Neural cell (in vitro differentiated cells): Measurements from ENCODE around the gene MAPK4. TPM values are rescaled to one million over a fixed set of nuclear protein-coding genes. Genes with fewer than 3 reads are reported as not detected.

Experiments
- H2AFZ ChIP-seq: fragments of 200-600, 300-800 bp; sonication (generic), shearing (Covaris generic); 2 replicates; pipeline ENCODE4 v1.6.0; 2014; ENCODE audit warnings: low read depth, mild to moderate bottlenecking, antibody characterized with exemption, low read length, moderate library complexity
- H3F3A ChIP-seq: fragments of 200-600 bp; shearing (Covaris generic); 2 replicates; pipeline ENCODE4 v1.6.1; 2016; ENCODE audit warnings: mild to moderate bottlenecking, moderate library complexity, mixed read lengths, antibody characterized with exemption, low read length; ENCODE audit not compliant: insufficient read depth, poor library complexity, severe bottlenecking
- H3K27ac ChIP-seq: fragments of 200-600, 300-800 bp; sonication (generic), shearing (Covaris generic); 2 replicates; pipeline ENCODE4 v1.5.1; 2014; ENCODE audit warnings: mild to moderate bottlenecking, low read length, moderate library complexity
- H3K27me3 ChIP-seq: fragments of 300-800, 200-600 bp; sonication (generic), shearing (Covaris generic); 2 replicates; pipeline ENCODE4 v1.6.0; 2014; ENCODE audit warnings: mild to moderate bottlenecking, low read depth, low read length, moderate library complexity; ENCODE audit not compliant: insufficient read depth
- H3K36me3 ChIP-seq: fragments of 300-800, 200-600 bp; sonication (generic), shearing (Covaris generic); 2 replicates; pipeline ENCODE4 v1.5.1; 2014; ENCODE audit warnings: mild to moderate bottlenecking, antibody characterized with exemption, low read length, moderate library complexity; ENCODE audit not compliant: insufficient read depth
- H3K4me2 ChIP-seq: fragments of 300-800, 200-600 bp; sonication (generic), shearing (Covaris generic); 2 replicates; pipeline ENCODE4 v1.6.0; 2014; ENCODE audit warnings: mild to moderate bottlenecking, low read length
- H3K4me3 ChIP-seq: fragments of 300-800, 200-600 bp; sonication (generic), shearing (Covaris generic); 2 replicates; pipeline ENCODE4 v1.5.1; 2014; ENCODE audit warnings: mild to moderate bottlenecking, low read length, moderate library complexity
- H3K79me2 ChIP-seq: fragments of 200-600 bp; shearing (Covaris generic); replicated peaks from 2 replicates; pipeline ENCODE4 v1.6.0; 2014; ENCODE audit warnings: mild to moderate bottlenecking, low read length, moderate library complexity; ENCODE audit not compliant: insufficient read depth
- H3K9ac ChIP-seq: fragments of 300-800, 200-600 bp; sonication (generic), shearing (Covaris generic); 2 replicates; pipeline ENCODE4 v1.6.1; 2016; ENCODE audit warnings: mild to moderate bottlenecking, low read length, mixed read lengths
- H3K9me2 ChIP-seq: fragments of 200-600 bp; shearing (Covaris generic); 2 replicates; pipeline ENCODE4 v1.6.1; 2016; ENCODE audit warnings: mild to moderate bottlenecking, low read length, mixed read lengths; ENCODE audit not compliant: insufficient read depth
- H3K9me3 ChIP-seq: fragments of 200-600, 300-800 bp; sonication (generic), shearing (Covaris generic); 2 replicates; pipeline ENCODE4 v1.6.1; 2016; ENCODE audit warnings: mild to moderate bottlenecking, mixed run types, low read length, moderate library complexity, mixed read lengths
- H4K20me1 ChIP-seq: fragments of 200-600 bp; shearing (Covaris generic); 2 replicates; pipeline ENCODE4 v1.6.1; 2016; ENCODE audit warnings: mild to moderate bottlenecking, mixed run types; ENCODE audit not compliant: insufficient read depth
- EP300 ChIP-seq: fragments of 450-650 bp; conservative IDR thresholded peaks from 2 replicates; pipeline ENCODE4 v1.6.1; 2014; ENCODE audit warnings: antibody characterized with exemption, mild to moderate bottlenecking, moderate library complexity; ENCODE audit not compliant: poor library complexity, severe bottlenecking
- EZH2 ChIP-seq: fragments of 200-600, 300-800 bp; shearing (Covaris generic), sonication (generic); IDR thresholded peaks from 2 replicates; pipeline ENCODE4 v1.6.1; 2014; ENCODE audit warnings: antibody characterized with exemption, low read length, borderline replicate concordance, mild to moderate bottlenecking; ENCODE audit not compliant: insufficient read depth, poor library complexity, severe bottlenecking
- MXI1 ChIP-seq: fragments of 450-650 bp; conservative IDR thresholded peaks from 2 replicates; pipeline ENCODE4 v1.6.1; 2014; ENCODE audit warnings: antibody characterized with exemption, mild to moderate bottlenecking; ENCODE audit not compliant: poor library complexity, severe bottlenecking
- POLR2AphosphoS5 ChIP-seq: IDR thresholded peaks from 2 replicates; pipeline ENCODE4 v1.6.1; 2012
- RAD21 ChIP-seq: fragments of 450-650 bp; conservative IDR thresholded peaks from 2 replicates; pipeline ENCODE4 v1.6.1; 2014; ENCODE audit warnings: antibody characterized with exemption, mild to moderate bottlenecking, moderate library complexity
- SMC3 ChIP-seq: fragments of 450-650 bp; conservative IDR thresholded peaks from 2 replicates; pipeline ENCODE4 v1.6.1; 2014; ENCODE audit warnings: antibody characterized with exemption, mild to moderate bottlenecking, moderate library complexity; ENCODE audit not compliant: poor library complexity
- TAF1 ChIP-seq: IDR thresholded peaks from 2 replicates; pipeline ENCODE4 v1.6.1; 2012; ENCODE audit warnings: low read depth
- polyA plus RNA-seq: library from polyadenylated mRNA; depleted of rRNA; stranded (reverse); fragments of >200 nt; gene quantifications from 2 replicates; pipeline ENCODE4 v1.2.3, GENCODE V29; 2014
- TF ChIP-seq, protein P1 (sequence below): IDR thresholded peaks from 2 replicates; pipeline ENCODE4 v1.6.1; 2012; ENCODE audit warnings: borderline replicate concordance
- TF ChIP-seq, protein P2 (sequence below): fragments of 450-650 bp; IDR thresholded peaks from 2 replicates; pipeline ENCODE4 v1.5.1; 2014; ENCODE audit warnings: antibody characterized with exemption, mild to moderate bottlenecking, moderate library complexity; ENCODE audit not compliant: poor library complexity, severe bottlenecking

MAPK4 gene
- polyA plus RNA-seq, 1 donor from 2014 or later = 12.7 TPM

DNA sequence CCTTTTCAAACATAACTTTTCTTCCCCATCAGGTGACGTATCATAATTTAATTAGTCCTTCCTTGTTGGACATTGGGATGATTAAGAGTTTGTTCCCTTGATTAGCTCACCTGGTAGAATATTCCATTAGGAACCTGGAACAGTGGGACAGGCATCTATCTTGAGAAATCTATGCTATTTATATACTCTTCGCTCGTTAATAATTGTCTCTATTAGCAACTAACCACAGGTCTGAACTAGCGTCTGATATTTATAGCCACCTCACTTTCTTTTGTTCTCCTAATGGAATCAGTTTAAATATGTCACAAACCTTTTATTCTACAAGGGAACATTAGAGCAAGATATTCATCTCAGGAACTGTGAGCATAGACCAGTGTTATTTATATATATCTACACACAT, 79.8 kb downstream of the MAPK4 start:
- H3K79me2 ChIP-seq = no peaks in the 10 kb centered on the region
- TF ChIP-seq, protein P1, sequence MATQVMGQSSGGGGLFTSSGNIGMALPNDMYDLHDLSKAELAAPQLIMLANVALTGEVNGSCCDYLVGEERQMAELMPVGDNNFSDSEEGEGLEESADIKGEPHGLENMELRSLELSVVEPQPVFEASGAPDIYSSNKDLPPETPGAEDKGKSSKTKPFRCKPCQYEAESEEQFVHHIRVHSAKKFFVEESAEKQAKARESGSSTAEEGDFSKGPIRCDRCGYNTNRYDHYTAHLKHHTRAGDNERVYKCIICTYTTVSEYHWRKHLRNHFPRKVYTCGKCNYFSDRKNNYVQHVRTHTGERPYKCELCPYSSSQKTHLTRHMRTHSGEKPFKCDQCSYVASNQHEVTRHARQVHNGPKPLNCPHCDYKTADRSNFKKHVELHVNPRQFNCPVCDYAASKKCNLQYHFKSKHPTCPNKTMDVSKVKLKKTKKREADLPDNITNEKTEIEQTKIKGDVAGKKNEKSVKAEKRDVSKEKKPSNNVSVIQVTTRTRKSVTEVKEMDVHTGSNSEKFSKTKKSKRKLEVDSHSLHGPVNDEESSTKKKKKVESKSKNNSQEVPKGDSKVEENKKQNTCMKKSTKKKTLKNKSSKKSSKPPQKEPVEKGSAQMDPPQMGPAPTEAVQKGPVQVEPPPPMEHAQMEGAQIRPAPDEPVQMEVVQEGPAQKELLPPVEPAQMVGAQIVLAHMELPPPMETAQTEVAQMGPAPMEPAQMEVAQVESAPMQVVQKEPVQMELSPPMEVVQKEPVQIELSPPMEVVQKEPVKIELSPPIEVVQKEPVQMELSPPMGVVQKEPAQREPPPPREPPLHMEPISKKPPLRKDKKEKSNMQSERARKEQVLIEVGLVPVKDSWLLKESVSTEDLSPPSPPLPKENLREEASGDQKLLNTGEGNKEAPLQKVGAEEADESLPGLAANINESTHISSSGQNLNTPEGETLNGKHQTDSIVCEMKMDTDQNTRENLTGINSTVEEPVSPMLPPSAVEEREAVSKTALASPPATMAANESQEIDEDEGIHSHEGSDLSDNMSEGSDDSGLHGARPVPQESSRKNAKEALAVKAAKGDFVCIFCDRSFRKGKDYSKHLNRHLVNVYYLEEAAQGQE = no peak
- no peak for TF ChIP-seq POLR2AphosphoS5
- no peak for TF ChIP-seq RAD21
- no peak for TF ChIP-seq SMC3
- TF ChIP-seq EP300 = no peak
- no peak for TF ChIP-seq MXI1
- TF ChIP-seq, protein P2, sequence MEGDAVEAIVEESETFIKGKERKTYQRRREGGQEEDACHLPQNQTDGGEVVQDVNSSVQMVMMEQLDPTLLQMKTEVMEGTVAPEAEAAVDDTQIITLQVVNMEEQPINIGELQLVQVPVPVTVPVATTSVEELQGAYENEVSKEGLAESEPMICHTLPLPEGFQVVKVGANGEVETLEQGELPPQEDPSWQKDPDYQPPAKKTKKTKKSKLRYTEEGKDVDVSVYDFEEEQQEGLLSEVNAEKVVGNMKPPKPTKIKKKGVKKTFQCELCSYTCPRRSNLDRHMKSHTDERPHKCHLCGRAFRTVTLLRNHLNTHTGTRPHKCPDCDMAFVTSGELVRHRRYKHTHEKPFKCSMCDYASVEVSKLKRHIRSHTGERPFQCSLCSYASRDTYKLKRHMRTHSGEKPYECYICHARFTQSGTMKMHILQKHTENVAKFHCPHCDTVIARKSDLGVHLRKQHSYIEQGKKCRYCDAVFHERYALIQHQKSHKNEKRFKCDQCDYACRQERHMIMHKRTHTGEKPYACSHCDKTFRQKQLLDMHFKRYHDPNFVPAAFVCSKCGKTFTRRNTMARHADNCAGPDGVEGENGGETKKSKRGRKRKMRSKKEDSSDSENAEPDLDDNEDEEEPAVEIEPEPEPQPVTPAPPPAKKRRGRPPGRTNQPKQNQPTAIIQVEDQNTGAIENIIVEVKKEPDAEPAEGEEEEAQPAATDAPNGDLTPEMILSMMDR = no peak
- TF ChIP-seq EZH2 = no peak
- TF ChIP-seq TAF1 = no peak
- H3K9me3 ChIP-seq = no peaks in the 10 kb centered on the region
- H3K27ac ChIP-seq = no peak overlapping the region
- no peaks in the 10 kb centered on the region for H3K36me3 ChIP-seq
- H3K9me2 ChIP-seq = no peaks in the 10 kb centered on the region
- no peak overlapping the region for H2AFZ ChIP-seq
- H3F3A ChIP-seq = no peaks in the 10 kb centered on the region
- H4K20me1 ChIP-seq = no peaks in the 10 kb centered on the region
- H3K9ac ChIP-seq = no peak overlapping the region
- H3K4me3 ChIP-seq = no peak overlapping the region
- H3K4me2 ChIP-seq = no peak overlapping the region
- no peaks in the 10 kb centered on the region for H3K27me3 ChIP-seq

DNA sequence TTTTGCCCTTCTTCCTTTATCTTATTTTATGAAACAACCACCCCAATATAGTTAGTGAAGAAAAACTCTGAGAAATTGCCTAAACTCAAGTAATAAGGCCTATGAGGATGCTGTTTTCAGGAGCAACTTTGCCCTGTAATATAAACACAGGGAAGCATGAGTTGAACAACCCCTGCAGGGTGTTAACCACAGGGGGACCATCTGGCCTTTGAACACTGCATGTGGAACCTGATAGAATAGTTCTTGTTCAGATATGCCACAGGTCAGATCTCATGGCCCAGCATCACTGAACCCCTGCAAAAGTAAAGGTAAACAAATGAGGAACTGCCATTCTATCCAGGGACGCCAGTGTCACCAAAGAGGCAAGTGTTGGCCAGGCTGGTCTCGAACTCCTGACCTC, 82.6 kb downstream of the MAPK4 start:
- Histone ChIP-seq H3K79me2 (no peaks in the 10 kb centered on the region), H3K27me3 (no peaks in the 10 kb centered on the region), H3K9me2 (no peaks in the 10 kb centered on the region)

DNA sequence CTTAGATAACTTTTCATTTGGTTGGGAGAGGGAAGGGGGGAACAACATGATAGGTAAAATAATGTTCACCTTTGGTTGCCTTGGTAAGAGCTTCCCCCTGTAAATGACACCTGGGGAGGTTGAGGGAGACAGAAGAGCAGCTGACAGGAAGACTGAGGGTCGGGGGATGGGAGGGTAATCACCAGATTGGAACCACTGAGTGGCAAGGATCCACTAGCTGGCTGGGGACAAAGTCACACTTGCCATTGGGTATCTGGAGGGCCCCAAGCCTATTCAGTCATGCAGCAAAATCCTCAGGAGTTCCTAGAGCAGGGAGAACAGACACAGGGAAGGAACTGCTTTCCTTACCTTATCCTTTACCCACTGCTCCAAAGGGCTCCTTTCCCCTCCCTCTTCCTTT, 84.3 kb downstream of the MAPK4 start:
- H3F3A ChIP-seq = no peaks in the 10 kb centered on the region
- no peak overlapping the region for H3K27ac ChIP-seq
- no peak overlapping the region for H3K4me2 ChIP-seq
- no peaks in the 10 kb centered on the region for H3K9me2 ChIP-seq
- no peaks in the 10 kb centered on the region for H3K9me3 ChIP-seq
- H3K9ac ChIP-seq = no peak overlapping the region
- H3K36me3 ChIP-seq = no peaks in the 10 kb centered on the region
- H4K20me1 ChIP-seq = no peaks in the 10 kb centered on the region
- H3K79me2 ChIP-seq = no peaks in the 10 kb centered on the region
- TF ChIP-seq, protein P1 = no peak
- TF ChIP-seq TAF1 (no peak), MXI1 (no peak), RAD21 (no peak), EP300 (no peak), POLR2AphosphoS5 (no peak), SMC3 (no peak), EZH2 (no peak)
- TF ChIP-seq, protein P2 = no peak
- H3K4me3 ChIP-seq = no peak overlapping the region
- no peaks in the 10 kb centered on the region for H3K27me3 ChIP-seq
- no peak overlapping the region for H2AFZ ChIP-seq

More for the DNA sequence above, 82.6 kb downstream of the MAPK4 start:
- Histone ChIP-seq H3K36me3 (no peaks in the 10 kb centered on the region), H3K4me3 (no peak overlapping the region), H3K9ac (no peak overlapping the region), H3F3A (no peaks in the 10 kb centered on the region), H3K27ac (no peak overlapping the region), H4K20me1 (no peaks in the 10 kb centered on the region), H3K4me2 (no peak overlapping the region), H2AFZ (no peak overlapping the region), H3K9me3 (no peaks in the 10 kb centered on the region)
- no peak for TF ChIP-seq TAF1
